Measurements from ENCODE around the gene NLRP8. TPM values are rescaled to one million over a fixed set of nuclear protein-coding genes. Genes with fewer than 3 reads are reported as not detected.

Gene NLRP8
- total and polyA plus RNA-seq, 7 donors, result not detected

GRCh38 chr19:55973982-55974381 is 26.4 kb downstream of the NLRP8 start:
- Histone ChIP-seq H3K36me3 (no peaks in the 10 kb centered on the region), H3K27ac (no peak overlapping the region), H3K4me3 (no peak overlapping the region), H3K4me1 (no peaks in the 10 kb centered on the region), H3K27me3 (no peaks in the 10 kb centered on the region), H3K9me3 (peaks cover 0 to 7% (median 1%) of the 10 kb centered on the region in 4 donors)
- intact Hi-C loops (cut with DNase I), result no loop called here
- TF ChIP-seq CTCF (IDR thresholded peaks at IDR 0.05) (no peak), POLR2AphosphoS5 (IDR thresholded peaks at IDR 0.05) (no peak), EP300 (IDR thresholded peaks at IDR 0.05) (no peak), POLR2A (IDR thresholded peaks at IDR 0.05) (no peak)
- DNase-seq, result no peak
- WGBS, 2 donors, result 36 to 42% methylated on average over 3 of the region's 3 CpGs

GRCh38 chr19:55980415-55980814 is 32.8 kb downstream of the NLRP8 start:
- TF ChIP-seq EP300 (IDR thresholded peaks at IDR 0.05) (no peak), POLR2AphosphoS5 (IDR thresholded peaks at IDR 0.05) (no peak), CTCF (IDR thresholded peaks at IDR 0.05) (no peak), POLR2A (IDR thresholded peaks at IDR 0.05) (no peak)

GRCh38 chr19:55985254-55985653 is 37.6 kb downstream of the NLRP8 start:
- WGBS, 2 donors, result 71 to 82% methylated on average over 1 of the region's 1 CpG
- Histone ChIP-seq H3K27ac (no peak overlapping the region), H3K27me3 (no peaks in the 10 kb centered on the region), H3K4me1 (no peaks in the 10 kb centered on the region), H3K4me3 (no peak overlapping the region), H3K9me3 (no peaks in the 10 kb centered on the region), H3K36me3 (no peaks in the 10 kb centered on the region)
- TF ChIP-seq POLR2A (IDR thresholded peaks at IDR 0.05) (no peak), EP300 (IDR thresholded peaks at IDR 0.05) (no peak)
- intact Hi-C loops (cut with DNase I), result no loop called here
- DNase-seq, result no peak

More at GRCh38 chr19:55980415-55980814, 32.8 kb downstream of the NLRP8 start:
- no peak overlapping the region for H3K4me3 ChIP-seq
- H3K9me3 ChIP-seq, result peaks cover 0 to 11% (median 0%) of the 10 kb centered on the region in 4 donors
- H3K27ac ChIP-seq, result no peak overlapping the region
- no peaks in the 10 kb centered on the region for H3K36me3 ChIP-seq
- no peak for DNase-seq
- intact Hi-C loops (cut with DNase I), result no loop called here
- H3K4me1 ChIP-seq, result no peaks in the 10 kb centered on the region
- H3K27me3 ChIP-seq, result no peaks in the 10 kb centered on the region
- 79 to 82% methylated on average over 9 of the region's 9 CpGs for WGBS, 2 donors

GRCh38 chr19:55986487-55986886 is 38.9 kb downstream of the NLRP8 start, which contains the start of gene NLRP5:
TSS of gene NLRP5 (plus strand) at chr19:55986775.
- intact Hi-C loops (cut with DNase I), result no loop called here
- WGBS, 2 donors, result 30 to 48% methylated on average over 10 of the region's 10 CpGs
- H3K27me3 ChIP-seq, result no peaks in the 10 kb centered on the region
- no peak within 1 kb of the TSS for H3K27ac ChIP-seq
- no peaks in the 10 kb centered on the region for H3K36me3 ChIP-seq
- no peaks in the 10 kb centered on the region for H3K9me3 ChIP-seq
- TF ChIP-seq CTCF (IDR thresholded peaks at IDR 0.05), result no peak
- TF ChIP-seq POLR2AphosphoS5 (IDR thresholded peaks at IDR 0.05), result no peak
- TF ChIP-seq EP300 (IDR thresholded peaks at IDR 0.05), result no peak
- TF ChIP-seq POLR2A (IDR thresholded peaks at IDR 0.05), result no peak
- no peak within 1 kb of the TSS for H3K4me3 ChIP-seq
- DNase-seq, result no peak
- H3K4me1 ChIP-seq, result no peaks in the 10 kb centered on the region

DNA sequence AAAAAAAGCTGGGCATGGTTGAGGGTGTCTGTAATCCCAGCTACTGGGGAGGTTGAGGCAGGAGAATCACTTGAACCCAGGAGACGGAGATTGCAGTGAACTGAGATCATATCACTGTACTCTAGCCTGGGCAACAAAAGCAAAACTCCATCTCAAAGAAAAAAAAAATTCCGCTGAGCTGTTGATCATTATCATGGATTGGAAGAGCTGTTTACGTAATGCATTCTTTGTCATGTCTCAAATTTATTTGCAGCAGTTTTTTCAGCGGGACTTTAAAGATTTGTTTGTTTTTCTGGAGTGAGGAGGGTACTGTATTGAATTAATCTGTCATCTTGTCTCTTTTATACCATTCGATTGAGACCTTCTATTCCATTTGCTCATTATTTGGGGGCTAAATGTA is 43.2 kb downstream of the NLRP8 start:
- Histone ChIP-seq H3K4me3 (no peak overlapping the region), H3K27me3 (no peaks in the 10 kb centered on the region), H3K27ac (no peak overlapping the region), H3K9me3 (no peaks in the 10 kb centered on the region), H3K36me3 (no peaks in the 10 kb centered on the region), H3K4me1 (no peaks in the 10 kb centered on the region)
- DNase-seq, result no peak
- WGBS, 2 donors, result 78 to 87% methylated on average over 5 of the region's 5 CpGs
- intact Hi-C loops (cut with DNase I), result no loop called here
- no peak for TF ChIP-seq EP300 (IDR thresholded peaks at IDR 0.05)

DNA sequence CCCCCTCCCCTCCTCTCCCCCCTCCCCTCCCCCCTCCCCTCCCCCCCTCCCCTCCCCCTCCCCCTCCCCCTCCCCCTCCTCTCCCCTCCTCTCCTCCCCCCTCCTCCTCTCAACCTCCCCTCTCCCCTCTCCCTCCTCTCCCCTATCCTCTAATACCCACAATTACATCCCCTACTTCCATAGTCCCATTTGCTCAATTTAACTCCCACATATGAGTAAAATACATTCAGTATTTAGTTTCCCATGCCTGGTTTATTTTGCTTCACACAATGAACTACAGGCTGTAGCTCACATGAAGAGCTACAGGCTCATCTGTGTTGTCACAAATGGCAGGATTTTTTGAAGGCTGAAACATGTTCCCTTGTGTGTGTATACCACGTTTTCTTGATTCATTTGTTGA is 45.9 kb downstream of the NLRP8 start:
- Histone ChIP-seq H3K9me3 (peaks cover 0 to 3% (median 0%) of the 10 kb centered on the region in 4 donors), H3K27me3 (no peaks in the 10 kb centered on the region), H3K4me3 (no peak overlapping the region), H3K27ac (no peak overlapping the region), H3K36me3 (no peaks in the 10 kb centered on the region), H3K4me1 (no peaks in the 10 kb centered on the region)
- TF ChIP-seq POLR2A (IDR thresholded peaks at IDR 0.05) (no peak), EP300 (IDR thresholded peaks at IDR 0.05) (no peak), CTCF (IDR thresholded peaks at IDR 0.05) (no peak), POLR2AphosphoS5 (IDR thresholded peaks at IDR 0.05) (no peak)
- 33 to 37% methylated on average over 1 of the region's 1 CpG for WGBS, 2 donors
- intact Hi-C loops (cut with DNase I), result no loop called here
- DNase-seq, result no peak
